HG03159 (cell line): ENCODE measurements around the gene SSBP2.
"Not testable (repeated sequence)": the region's sequence is repeated elsewhere in the genome, so short reads cannot be mapped to it uniquely, and the experiment has no call there.

Experiments
- ATAC-seq: cut with Tn5 transposase; IDR thresholded peaks from one replicate; pipeline ENCODE4 v1.9.1; 2021; ENCODE audit warnings: mild to moderate bottlenecking, moderate library complexity; ENCODE audit not compliant: unreplicated experiment

The SSBP2 gene

GRCh38 chr5:81473395-81473794 is 277.5 kb downstream of the SSBP2 start:
- ATAC-seq = not testable (repeated sequence)

GRCh38 chr5:81469676-81470075 is 281.2 kb downstream of the SSBP2 start:
- no peak for ATAC-seq

- ATAC-seq = no peak
Observed at GRCh38 chr5:81450940-81451339, 300.0 kb downstream of the SSBP2 start.

GRCh38 chr5:81435023-81435422 is 315.9 kb downstream of the SSBP2 start:
- no peak for ATAC-seq

GRCh38 chr5:81429985-81430384 is 320.9 kb downstream of the SSBP2 start:
- ATAC-seq = no peak

GRCh38 chr5:81429363-81429762 is 321.5 kb downstream of the SSBP2 start:
- ATAC-seq = no peak

DNA sequence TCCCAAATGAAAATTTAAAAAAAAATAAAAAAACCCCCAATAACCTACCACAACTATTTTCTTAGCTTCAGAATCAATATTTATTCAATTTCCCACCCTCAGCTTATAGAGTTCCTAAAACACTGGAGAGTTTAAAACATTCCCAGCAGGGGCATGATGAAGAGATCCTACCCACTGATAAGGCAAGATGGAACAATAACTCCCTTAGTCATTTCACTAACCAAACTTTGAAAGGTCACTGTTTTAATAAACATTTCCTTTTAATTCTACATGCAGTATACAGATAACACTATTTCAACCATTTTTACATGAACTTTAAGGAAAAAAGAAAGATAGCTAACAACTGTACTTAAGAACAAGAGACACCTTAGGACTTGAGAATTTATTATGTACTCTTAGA is 322.0 kb downstream of the SSBP2 start:
- ATAC-seq = no peak

DNA sequence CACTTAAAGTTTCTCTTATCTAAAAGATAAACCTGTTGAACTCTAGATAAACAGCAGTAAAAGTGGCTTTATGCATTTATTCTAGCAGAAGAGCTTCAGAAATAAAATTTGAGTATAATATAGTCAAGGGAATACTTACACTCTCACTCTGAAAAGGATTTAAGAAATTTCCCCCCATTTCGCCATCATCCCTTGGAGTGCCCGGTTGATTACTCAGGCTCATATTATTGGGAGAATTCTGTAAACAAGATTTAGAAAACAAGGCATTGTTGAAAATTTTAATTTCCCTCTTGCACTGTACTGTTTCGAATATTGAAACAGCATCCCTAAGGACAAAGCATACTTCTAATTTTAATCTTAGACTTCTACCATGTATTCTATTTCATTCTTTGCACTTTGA is 322.5 kb downstream of the SSBP2 start:
- ATAC-seq = no peak

DNA sequence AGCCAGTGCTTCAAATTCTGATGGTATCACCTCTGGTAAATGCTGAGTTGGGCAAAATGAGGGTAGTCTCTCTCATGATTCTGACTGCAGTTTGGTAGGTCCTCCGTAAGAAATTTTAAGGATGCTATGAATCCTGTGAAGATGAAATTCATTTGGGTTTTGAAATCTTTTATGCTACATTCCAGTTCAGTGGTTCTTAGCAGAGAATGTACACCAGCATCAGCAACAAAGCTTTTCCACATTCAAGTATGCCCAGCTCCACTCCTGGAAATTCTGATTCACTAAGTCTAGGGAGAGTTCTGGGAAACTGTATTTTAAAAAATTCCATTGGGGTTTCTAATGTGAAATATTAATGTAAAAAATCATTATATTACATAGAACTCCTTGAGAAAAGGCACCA is 323.3 kb downstream of the SSBP2 start:
- ATAC-seq = no peak

GRCh38 chr5:81426359-81427030 is 324.4 kb downstream of the SSBP2 start:
- no peak for ATAC-seq

GRCh38 chr5:81425569-81425968 is 325.3 kb downstream of the SSBP2 start:
- ATAC-seq = peak; percentile 58

DNA sequence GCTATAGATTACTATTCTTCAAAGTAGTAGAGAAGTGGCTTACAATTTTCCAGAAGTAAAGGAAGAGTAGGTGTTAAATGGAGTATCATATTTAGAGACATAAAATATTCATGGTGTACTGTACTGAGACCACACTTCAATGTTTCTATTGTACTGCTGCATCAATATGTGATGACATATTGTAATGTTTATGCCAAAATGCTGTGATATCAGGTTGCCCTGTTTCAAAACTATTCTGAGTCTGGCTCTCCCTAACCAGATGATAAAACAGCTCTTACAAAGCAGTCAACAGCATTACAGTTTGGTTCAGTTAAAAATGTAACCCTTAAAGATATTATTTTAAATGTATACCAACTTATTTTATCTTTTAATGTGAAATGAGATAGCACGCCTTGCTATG is 326.2 kb downstream of the SSBP2 start:
- ATAC-seq = no peak

- no peak for ATAC-seq
Observed at GRCh38 chr5:81422671-81423070, 328.2 kb downstream of the SSBP2 start.

DNA sequence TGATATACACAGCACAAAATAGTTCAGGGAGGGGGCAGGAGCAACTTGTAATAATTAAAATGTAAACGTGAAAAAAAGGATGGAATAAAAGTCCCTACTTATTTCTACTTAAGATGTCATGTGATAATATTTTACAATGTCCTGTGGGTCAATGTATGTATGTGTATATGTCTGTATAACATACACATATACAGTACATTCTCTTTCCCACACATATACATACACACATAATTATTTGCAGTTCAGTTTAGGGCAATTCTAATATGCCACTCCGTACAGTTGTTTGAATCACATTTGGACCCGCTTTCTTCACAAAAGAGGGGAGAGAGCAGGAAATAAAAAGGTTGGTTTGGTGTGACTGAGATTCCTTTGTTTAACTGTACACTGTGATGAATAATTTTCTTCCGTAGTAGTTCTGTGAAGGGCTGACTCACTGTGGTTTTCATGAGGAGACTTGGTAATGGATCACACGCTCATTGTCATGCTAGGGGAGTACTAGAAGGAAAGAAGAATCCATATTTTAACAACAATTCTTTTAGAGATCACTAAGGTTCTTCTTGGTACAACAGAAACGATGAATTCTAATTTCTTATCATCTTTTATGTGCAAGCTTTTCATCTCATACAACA is 330.7 kb downstream of the SSBP2 start:
- ATAC-seq = no peak

GRCh38 chr5:81418606-81419005 is 332.3 kb downstream of the SSBP2 start:
- no peak for ATAC-seq

DNA sequence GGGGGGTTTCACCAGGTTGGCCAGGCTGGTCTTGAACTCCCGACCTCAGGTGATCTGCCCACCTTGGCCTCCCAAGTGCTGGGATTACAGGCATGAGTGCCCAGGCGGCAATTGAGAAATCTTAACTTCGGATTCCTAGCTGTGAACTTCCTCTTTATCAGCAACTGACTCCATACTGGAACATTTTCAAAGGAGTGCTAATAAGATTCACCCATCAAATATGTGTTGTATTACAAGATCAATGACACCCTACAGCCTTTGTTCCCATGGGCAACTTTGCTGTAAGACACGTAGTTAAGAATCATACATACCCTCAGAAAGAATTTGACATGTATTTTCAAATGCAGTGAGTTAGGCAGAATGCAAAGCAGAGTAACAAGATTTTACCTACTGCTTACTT is 333.8 kb downstream of the SSBP2 start:
- no peak for ATAC-seq

GRCh38 chr5:81409896-81410295 is 341.0 kb downstream of the SSBP2 start:
- no peak for ATAC-seq

GRCh38 chr5:81409361-81409760 is 341.5 kb downstream of the SSBP2 start:
- no peak for ATAC-seq

DNA sequence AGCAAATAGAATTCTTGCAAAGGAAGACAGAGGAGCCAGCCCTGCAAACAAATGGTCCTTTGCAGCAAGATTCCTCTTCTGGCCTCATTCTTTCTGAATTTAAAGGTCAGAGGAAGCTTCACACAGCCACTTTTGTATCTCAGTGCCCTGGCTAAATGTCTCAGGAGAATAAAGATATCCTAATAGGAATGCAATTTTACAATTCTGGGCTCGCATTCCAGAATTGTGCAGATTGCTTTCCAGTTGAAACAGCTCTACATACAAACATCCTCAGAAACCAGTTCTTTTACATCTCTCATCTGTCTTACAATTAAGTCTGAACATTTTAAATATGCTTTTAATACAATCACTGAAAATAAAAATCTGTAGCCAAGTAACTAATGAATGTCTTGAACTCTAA is 342.4 kb downstream of the SSBP2 start:
- no peak for ATAC-seq

DNA sequence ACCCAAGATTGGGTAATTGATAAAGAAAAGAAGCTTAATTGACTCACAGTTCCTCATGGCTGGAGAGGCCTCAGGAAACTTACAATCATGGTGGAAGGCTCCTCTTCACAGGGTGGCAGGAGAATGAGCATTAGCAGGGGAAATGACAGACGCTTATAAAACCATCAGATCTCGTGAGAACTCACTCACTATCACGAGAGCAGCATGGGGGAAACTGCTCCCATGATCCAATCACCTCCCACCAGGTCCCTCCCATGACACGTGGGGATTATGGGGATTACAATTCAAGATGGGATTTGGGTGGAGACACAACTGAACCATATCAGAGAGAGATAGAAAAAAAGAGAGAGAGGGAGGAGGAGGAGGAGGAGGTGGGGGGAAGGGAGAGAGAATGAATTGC is 343.1 kb downstream of the SSBP2 start:
- not testable (repeated sequence) for ATAC-seq

- ATAC-seq = no peak
Observed at GRCh38 chr5:81405126-81405891, 345.6 kb downstream of the SSBP2 start.
